ENCODE data around the gene DPP10.

DPP10 gene

DNA sequence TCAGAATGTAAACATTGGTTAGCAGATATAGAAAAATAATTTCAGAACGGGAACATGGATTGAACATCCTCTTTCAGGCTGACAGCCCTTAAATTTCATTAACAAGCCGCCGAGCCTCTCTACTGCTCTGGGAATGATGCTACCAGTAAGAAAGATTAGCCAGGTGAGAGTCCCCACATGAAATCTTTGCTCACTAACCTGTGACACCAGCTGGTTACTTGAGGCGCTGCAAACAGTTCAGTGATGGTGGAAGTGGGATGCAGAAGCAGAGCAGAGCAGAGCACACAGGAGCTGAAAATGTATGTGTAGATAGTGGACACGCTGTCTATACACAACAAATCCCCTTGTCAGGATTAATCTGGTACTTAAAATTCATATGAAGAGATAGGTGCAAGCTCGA is 721.1 kb downstream of the DPP10 start:
- DNase-seq, result no peak

- peak; percentile 12 for DNase-seq
These were observed 723.2 kb downstream of the DPP10 start for GRCh38 chr2:115165529-115166109.

- DNase-seq, result no peak
These were observed 726.0 kb downstream of the DPP10 start for GRCh38 chr2:115168457-115168856.

DNA sequence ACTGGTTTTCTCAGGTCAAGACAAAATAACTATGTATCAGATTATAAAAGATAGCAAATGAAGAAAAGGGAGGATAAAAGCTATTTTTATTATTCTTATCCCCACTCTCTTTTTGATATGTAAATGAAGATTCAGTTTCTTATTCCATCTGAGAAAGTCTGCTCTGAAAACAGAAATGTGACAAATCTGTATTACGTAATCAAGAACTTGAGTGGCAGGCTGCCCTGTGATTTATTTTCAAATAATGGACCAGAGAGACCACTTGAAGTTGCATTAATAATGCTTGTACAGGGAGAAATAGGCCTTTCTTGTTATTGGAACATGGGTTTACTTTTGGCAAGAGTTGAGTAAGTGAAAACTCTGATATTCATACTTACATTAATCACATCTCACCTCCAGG is 727.4 kb downstream of the DPP10 start:
- DNase-seq, result no peak

DNA sequence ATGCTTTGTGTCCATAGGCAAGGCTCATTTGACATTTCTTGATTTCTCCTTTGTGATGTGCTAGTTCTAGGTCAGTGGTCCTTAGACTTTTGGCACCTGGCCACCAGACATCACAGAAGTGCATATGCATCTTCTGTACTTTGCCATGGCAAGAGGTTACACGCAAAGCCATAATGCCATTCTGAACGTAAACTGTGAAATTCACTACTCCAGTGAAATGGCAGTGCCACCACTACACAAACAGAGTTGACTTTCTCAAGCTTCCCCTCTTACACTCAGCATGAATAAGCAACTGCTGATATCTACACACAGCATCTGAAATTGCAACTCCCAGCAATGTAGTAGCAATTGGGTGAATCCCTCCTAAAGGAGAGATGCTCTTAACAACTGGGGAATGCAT is 729.3 kb downstream of the DPP10 start:
- no peak for DNase-seq

DNA sequence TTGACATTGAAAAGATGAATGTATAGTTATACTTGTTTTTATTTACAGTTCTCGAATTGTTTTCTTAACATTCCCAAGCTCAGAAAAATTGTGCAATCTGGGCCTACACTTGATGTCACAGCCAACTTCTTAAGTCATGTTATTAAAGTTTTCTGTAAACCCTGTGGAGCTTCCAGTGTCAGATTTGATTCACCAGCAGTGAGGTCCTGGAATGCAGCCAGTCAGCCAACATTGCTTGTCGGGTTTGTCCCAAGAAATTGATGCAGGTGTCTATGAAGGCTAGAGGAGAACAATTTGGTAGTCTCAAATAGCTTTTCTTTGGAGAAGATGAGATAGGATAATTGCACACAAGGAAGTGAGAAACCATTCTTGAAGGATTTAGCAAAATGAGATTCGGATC is 732.2 kb downstream of the DPP10 start:
- DNase-seq, result no peak

GRCh38 chr2:115183144-115183543 is 740.7 kb downstream of the DPP10 start:
- DNase-seq, result no peak

DNA sequence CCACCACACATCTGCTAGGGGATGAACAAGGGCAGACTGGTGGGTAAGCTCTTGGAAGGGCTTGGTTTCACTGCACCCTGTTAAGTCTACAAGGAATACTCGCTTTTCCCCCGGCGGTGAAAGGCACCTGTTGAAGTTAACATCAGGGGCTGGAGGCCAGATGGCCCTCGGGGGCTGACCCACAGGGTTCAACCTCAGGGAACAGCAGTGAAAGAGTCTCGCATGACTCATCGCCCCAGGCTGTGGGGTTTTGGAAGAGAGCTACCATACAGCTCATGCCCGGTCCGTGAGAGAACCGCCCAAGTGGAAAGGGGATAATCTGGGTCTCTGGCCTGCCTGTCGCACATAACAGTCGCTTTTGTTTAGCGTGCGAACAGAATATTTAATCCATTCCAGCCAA is 748.0 kb downstream of the DPP10 start:
- no peak for DNase-seq

- no peak for DNase-seq
These were observed 752.2 kb downstream of the DPP10 start for GRCh38 chr2:115194623-115195022.

DNA sequence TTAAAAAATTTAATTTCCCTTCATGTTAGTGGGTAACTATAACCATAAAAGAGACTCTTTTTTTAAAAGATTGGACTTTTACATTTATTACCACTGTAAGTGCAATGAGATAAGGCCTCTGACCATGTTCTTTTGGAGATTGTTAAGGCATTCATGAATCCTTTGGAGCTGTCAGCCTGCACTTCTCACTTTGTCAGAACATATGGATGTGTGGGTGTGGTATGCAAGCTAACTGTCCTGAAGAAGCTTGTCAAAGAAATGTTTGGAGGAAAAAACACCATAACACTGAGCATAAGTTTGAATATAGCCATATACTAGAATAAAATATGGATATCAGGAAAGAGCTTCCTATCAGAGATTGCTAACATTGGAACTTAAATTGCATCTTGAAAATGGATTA is 754.1 kb downstream of the DPP10 start:
- no peak for DNase-seq

DNA sequence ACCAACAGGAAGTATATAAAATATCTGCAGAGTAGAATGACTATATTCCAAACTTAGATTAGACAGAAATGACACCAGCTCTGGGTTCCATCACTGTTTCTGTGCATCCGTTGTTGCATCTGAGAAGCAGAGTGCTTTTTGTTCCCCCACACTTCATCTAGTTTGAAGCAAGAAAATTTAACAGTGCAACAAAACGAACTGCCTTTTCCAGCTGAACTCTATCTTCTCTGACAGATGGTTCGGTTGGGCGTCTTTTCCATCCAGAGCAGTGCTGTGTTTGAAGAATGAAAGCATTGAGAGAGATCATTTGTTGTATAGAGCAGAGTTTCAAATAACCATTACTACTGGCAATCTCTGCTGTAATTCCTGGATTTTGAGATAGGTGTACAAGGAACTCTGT is 757.5 kb downstream of the DPP10 start:
- no peak for DNase-seq

DNA sequence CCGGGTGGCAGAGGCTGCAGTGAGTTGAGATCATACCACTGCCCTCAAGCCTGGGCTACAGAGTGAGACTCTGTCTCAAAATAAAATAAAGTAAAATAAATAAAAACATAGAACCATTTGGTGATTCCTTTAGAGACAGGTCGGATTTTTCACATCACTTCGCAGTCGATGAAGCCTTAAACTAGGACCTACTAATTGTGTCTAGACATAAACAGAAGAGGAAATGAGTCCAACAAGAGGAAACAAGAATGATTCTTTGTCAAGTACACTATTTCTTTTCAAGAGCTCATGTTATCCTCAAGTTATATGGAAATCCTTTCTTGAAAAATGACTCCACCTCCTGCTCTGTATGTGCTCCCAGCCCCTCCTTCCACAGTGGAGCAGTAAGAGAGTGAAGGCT is 758.9 kb downstream of the DPP10 start:
- DNase-seq, result no peak

DNA sequence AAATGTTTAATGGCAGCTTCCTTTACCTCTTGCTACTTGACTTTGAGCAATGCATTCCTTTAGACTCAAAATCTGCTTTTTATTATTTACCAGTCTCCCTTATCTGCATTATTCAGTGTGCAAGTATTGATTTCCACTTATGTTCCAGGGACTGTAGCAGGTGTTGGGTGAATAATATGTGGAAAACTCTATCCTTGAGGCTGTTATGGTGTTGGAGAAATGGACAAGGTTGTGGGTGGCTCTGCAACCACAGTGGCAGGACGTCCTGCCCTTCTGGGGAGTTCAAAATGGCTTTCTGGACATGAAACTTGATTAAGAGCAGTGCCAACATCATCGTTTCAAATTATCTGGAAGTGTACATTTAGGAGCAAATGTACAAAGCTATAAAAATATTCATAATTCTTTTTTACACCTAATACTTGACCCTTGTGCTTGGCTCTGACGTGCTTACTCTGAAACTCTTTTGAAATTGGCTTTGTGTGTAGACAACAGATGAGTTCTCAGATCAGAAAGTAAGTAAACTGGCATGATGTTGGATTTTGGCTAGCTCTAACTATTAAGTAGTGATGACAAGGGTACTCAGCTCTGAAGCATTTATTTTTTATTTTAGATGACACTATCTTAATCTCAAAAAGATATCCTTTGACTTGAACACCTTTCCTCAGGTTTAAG is 766.2 kb downstream of the DPP10 start:
- no peak for DNase-seq

- no peak for DNase-seq
These were observed 771.6 kb downstream of the DPP10 start for GRCh38 chr2:115214050-115214449.

DNA sequence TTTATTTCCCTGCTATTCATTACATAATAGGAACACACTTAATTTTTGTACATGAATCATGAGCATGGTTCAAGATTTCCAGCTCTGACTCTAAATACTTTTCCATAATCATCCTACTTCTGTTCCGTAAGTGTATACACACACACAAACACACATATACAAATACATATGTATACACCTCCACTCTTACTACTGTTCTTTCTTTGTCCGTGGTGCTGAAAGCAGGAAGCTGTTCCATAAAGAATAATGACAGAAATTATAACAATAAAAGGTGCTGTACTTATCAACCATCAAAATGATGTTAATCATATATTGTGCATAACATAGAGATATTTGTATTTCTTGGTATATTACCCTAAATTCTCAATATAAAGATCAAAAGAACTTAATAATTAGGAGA is 776.9 kb downstream of the DPP10 start:
- no peak for DNase-seq

DNA sequence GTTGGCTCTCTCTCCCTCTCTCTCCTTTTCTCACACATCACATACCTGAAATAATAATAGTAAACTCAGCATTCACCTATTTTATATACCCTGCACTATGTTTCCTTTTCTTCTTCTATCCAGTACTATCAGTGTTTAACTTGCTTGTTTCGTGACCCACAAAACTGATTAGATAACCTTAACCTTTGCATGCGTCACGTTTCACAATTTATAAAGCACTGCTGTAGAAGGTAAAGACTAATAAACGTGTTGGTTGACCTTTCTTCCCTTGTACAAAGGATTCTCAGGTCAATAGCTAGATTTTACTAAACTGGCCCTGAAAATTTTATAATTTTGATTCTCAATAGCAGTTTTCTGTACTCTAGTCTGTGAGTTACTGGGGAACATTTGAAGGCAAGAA is 791.7 kb downstream of the DPP10 start:
- DNase-seq, result no peak

DNA sequence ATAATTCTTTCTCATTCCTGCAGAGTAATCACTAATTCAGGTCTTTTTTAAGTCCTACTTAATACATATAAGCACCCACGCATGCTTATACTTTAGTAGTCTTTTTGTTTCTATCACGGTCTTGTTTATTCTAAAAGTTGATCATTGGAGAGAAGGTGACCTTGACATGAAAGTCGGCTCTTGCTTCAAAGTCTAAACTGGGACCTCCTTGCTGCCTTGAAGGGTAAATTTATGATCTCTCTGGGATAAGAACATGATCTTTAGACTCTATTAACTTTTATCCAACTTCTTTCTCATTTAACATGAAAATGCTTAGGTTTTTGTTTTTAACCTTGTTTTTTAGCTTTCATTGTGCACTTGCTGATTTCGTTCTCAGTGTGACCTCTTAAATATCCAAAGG is 792.3 kb downstream of the DPP10 start:
- no peak for DNase-seq

GRCh38 chr2:115248066-115248465 is 805.6 kb downstream of the DPP10 start:
- no peak for DNase-seq

GRCh38 chr2:115277366-115277765 is 834.9 kb downstream of the DPP10 start:
- DNase-seq, result no peak

GRCh38 chr2:115285416-115285815 is 843.0 kb downstream of the DPP10 start:
- DNase-seq, result no peak

GRCh38 chr2:115290478-115290877 is 848.0 kb downstream of the DPP10 start:
- DNase-seq, result no peak

DNA sequence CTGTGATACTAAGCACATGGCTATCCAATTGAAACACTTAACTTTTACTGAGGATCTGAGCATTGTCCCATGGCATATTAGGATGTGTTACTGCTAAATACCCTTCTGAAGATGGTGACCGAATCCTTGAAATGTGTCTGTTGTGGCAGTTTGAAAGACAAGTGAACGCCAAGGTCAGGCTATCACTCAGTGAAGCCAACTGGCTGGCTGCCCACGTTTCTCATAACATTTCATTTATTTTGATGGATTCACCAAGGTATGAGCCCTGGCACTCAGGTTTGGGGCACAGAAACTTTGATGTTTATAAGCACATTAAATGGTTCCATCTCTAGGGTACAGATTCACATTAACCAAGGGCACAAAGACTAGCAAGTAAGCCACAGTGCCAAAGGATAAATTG is 850.3 kb downstream of the DPP10 start:
- DNase-seq, result no peak

DNA sequence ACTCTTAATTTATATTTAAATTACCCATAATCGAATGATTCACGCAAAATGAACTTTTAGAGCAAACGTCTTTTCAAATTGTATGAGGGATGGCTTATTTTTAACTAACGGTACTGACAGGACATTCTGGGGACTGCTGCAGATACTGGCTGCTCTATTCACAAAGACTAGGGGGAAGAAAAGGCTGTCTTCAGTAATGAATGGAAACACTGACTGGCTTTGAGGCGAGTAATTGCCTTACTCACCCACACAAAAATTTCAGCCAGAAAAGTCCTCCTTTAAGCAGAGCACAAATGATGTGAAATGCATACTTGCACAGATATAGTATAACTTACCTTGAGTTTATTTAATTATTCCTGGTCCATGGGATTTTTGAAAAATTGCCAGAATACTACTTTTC is 852.6 kb downstream of the DPP10 start:
- no peak for DNase-seq

- no peak for DNase-seq
These were observed 854.6 kb downstream of the DPP10 start for GRCh38 chr2:115297056-115297455.

- no peak for DNase-seq
These were observed 856.8 kb downstream of the DPP10 start for GRCh38 chr2:115299199-115299598.
